ENCODE measurements around the gene ZNF519. TPM values are rescaled to one million over a fixed set of nuclear protein-coding genes. Genes with fewer than 3 reads are reported as not detected.
"Not testable (repeated sequence)": the region's sequence is repeated elsewhere in the genome, so short reads cannot be mapped to it uniquely, and the experiment has no call there.

Gene ZNF519
- total RNA-seq, 1 donor from 2014 or later, result 2.5 TPM

DNA sequence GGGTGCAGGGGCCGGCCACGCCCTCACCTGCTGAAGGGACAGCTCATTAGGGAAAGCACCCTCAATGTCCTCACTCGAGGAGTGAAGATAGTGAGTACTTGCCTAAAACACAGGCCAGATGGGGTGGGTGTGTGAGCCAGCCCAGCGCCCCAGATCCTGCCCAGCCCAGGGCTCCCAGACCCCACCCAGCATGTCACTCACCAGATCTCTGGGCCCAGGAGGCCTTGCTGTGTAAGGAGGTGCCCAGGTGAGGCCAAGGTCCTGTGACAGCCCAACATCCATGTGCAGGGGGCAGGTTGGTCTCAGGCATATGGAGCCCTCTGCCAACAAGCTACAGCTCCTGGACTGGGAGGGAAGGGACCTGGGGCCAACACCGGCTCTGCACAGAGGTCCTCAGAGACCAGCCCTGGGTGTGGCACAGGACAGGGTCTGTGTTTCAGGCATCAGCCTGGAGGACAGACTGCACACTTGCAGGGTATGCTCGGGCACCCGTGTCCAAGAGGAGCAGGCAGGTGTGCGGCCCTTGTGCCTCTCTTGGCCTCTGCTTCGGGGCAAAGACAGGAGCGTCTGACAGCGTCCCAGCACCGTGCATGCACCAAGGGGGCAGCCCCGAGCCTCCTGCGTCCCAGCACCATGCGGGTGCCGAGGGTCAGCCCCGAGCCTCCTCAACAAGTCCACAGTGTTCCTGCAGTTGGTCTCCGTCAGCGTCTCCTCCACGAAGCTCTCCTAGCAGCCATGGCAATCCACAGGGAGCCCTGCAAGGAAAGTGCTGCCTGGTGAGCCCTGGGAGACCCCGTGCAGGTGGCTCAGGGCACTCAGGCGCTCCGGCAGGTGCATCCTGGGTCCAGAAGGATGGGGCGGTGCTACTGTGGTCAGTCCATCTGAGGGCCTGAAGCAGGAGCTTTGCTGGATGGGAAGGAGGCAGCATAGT lies 16.0 kb upstream of the ZNF519 start:
- DNase-seq (ENCODE audit: low read depth), result not testable (repeated sequence)

- not testable (repeated sequence) for DNase-seq (ENCODE audit: low read depth)
Measured at GRCh38 chr18:14146771-14147170, 14.5 kb upstream of the ZNF519 start.

- DNase-seq (ENCODE audit: low read depth), result not testable (repeated sequence)
Measured at GRCh38 chr18:14145581-14146338, 13.5 kb upstream of the ZNF519 start.

GRCh38 chr18:14145021-14145420 lies 12.8 kb upstream of the ZNF519 start:
- not testable (repeated sequence) for DNase-seq (ENCODE audit: low read depth)

DNA sequence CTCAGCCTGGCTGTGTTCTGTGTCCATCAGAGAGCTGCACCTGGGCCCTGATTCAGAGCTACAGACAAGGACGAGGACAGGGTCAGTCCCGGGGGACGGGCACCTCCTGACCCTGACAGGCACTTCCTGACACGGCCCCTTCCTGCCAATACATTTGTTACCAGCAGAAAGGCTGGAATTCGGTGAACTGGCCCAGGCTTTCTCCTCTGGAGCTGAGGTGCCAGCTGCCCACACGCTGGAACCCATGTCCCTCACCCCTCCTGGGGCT lies 12.3 kb upstream of the ZNF519 start:
- no peak for DNase-seq (ENCODE audit: low read depth)

- not testable (repeated sequence) for DNase-seq (ENCODE audit: low read depth)
Measured at GRCh38 chr18:14143871-14144627, 11.8 kb upstream of the ZNF519 start.

- not testable (repeated sequence) for DNase-seq (ENCODE audit: low read depth)
Measured at GRCh38 chr18:14143396-14143795, 11.2 kb upstream of the ZNF519 start.

DNA sequence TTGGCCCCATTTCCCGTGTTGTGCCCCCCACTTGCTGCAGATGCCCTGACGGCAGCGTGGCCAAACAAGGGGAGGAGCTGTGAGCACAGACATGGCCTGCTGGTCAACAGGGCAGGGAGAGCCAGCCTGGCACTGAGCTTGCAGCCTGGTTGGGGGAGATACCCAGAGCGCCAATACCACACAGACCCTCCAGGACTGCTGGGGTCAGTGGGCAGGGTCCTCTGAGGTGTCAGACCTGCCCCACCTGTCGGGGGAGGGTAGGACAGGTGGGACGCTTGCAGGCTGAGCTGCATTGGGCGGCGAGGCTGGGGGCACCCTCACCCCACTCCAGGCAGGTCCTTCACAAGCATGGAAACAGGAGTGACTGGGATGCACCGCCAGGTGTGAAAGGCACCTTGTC lies 9.9 kb upstream of the ZNF519 start:
- DNase-seq (ENCODE audit: low read depth), result not testable (repeated sequence)

- DNase-seq (ENCODE audit: low read depth), result not testable (repeated sequence)
Measured at GRCh38 chr18:14139583-14139982, 7.3 kb upstream of the ZNF519 start.

GRCh38 chr18:14137971-14138370 lies 5.7 kb upstream of the ZNF519 start:
- not testable (repeated sequence) for DNase-seq (ENCODE audit: low read depth)

DNA sequence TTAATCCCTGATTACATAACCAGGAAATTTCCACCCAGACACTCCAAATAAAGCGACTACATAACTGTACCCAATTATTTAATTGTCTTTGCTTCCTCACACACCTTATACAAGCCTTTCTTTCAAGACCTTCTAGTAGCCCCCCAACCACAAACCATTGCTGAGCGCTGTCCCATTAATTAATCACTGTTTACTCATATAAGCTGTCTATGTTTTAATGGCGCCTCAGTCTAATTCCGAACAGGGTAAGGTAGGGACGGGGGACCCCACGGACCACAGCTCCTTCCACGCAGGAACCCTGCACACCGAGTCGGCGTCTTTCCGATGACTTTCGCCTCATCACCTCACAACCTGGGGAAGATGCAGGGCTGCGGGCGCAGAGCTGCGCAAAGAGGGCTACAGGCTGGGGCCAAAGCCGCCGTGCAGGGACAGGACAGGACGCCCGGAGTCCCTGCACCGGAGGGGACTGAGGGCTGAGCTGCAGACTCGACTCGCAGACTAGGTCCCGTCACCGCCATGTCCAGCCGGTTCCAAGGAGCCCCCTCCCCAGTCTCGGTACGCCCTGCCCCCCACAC lies 452 bp downstream of the ZNF519 start:
- not testable (repeated sequence) for DNase-seq (ENCODE audit: low read depth)

- DNase-seq (ENCODE audit: low read depth), result not testable (repeated sequence)
Measured at GRCh38 chr18:14130804-14131203, 1.4 kb downstream of the ZNF519 start.

DNA sequence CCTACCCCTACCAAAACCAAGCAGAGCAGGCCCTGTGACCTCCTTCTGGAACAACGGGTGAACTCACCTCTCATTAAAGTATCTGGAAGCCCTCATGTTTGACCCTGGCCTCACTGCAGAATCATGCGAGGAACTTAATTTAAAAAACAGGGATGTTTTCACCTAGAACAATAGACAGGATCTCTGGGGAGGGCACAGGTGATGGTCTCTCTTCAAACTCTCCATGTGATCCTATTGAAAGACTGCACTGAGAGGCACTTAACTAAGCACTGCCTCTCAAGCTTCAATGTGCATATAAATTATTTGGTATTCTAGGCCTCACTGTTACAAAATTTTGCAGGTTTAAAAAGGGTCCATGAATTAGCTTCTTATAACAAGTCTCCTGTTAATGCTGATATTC lies 7.5 kb downstream of the ZNF519 start:
- no peak for DNase-seq (ENCODE audit: low read depth)

DNA sequence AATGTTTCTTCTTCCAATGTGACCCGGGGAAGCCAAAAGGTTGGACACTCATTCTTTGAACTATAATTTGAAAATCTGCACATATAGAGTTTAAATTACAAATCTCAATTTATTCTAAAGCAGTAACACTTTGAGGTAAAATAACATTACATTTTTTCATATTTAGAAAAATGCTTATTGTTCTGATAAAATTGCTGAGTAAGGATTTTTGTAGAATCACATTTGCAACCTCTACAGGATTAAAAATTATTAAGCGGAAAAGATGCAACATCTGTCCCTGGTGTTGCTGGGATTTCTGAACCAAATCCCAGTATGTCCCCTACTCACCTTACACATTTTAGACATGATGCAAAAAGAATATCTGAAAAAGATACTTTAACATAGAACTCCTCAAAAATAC lies 10.1 kb downstream of the ZNF519 start:
- DNase-seq (ENCODE audit: low read depth), result no peak

- no peak for DNase-seq (ENCODE audit: low read depth)
Measured at GRCh38 chr18:14120926-14121325, 11.3 kb downstream of the ZNF519 start.

DNA sequence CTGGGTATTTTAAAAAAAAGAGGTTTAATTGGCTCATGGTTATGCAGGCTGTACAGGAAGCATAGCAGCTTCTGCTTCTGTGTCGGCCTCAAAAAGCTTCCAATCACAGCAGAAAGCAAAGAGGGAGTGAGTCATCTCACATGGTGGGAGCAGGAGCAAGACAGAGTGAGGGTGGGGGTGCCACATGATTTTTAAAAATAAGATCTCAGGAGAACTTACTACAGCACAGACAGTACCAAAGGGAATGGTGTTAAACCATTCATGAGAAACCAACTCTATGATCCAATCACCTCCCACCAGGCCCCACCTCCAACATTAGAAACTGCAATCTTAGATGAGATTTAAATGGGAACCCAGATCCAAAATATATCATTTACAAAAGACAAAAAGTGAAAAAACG lies 14.6 kb downstream of the ZNF519 start:
- no peak for DNase-seq (ENCODE audit: low read depth)

DNA sequence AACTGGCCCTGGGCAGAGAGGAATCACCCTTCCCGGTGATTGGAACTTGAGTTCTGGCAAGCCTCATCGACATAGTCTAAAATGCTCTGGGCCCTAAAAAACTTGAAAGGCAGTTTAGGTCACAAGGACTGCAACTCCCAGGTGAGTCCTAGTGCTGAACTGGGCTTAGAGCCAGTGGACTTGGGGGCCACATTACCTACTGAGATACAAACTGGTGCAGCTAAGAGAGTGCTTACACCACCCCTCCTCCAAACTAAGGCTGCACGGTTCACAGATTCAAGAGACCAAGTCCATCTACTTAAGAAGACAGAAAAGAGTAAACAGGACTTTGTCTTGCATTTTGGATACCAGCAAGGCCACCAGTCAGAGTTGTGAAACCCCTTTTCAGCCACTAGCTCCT lies 25.3 kb downstream of the ZNF519 start:
- no peak for DNase-seq (ENCODE audit: low read depth)

DNA sequence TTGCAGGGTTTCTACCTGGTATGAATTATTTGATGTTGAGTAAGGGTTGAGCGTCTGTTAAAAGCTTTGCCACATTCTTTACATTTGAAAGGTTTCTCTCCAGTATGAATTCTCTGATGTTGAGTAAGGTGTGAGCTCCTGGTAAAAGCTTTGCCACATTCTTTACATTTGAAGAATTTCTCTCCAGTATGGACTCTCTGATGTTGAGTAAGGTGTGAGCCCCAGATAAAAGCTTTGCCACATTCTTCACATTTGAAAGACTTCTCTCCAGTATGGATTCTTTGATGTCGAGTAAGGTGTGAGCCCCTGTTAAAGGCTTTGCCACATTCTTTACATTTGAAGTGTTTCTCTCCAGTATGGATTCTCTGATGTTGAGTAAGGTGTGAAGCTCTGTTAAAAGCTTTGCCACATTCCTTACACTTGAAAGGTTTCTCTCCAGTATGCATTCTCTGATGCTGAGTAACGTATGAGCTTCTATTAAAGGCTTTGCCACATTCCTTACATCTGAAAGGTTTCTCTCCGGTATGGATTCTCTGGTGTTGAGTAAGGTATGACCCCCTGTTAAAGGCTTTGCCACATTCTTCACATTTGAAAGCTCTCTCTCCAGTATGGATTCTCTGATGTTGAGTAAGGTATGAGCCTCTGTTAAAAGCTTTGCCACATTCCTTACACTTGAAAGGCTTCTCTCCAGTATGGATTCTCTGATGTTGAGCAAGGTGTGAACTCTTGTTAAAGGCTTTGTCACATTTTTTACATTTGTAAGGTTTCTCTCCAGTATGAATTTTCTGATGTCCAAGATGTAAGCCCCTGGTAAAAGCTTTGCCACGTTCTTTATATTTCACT lies 27.1 kb downstream of the ZNF519 start:
- DNase-seq (ENCODE audit: low read depth), result no peak

DNA sequence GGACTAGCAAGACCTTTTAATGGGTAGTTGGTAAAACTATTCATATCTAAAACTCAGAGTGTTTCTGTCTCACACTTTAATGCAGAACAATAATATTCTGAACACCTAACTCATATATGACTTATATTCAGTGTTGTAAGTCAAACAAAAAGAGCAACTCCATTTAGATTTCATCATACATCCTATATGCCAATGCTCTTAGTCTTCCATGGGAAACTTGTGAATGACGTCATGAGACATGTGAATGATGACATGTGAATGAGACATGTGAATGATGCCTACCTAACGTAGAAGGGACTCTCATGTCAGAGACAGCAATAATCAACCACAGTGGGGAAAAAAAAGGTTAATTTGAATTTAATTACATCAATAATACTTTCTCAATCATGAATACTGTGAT lies 28.0 kb downstream of the ZNF519 start:
- no peak for DNase-seq (ENCODE audit: low read depth)

DNA sequence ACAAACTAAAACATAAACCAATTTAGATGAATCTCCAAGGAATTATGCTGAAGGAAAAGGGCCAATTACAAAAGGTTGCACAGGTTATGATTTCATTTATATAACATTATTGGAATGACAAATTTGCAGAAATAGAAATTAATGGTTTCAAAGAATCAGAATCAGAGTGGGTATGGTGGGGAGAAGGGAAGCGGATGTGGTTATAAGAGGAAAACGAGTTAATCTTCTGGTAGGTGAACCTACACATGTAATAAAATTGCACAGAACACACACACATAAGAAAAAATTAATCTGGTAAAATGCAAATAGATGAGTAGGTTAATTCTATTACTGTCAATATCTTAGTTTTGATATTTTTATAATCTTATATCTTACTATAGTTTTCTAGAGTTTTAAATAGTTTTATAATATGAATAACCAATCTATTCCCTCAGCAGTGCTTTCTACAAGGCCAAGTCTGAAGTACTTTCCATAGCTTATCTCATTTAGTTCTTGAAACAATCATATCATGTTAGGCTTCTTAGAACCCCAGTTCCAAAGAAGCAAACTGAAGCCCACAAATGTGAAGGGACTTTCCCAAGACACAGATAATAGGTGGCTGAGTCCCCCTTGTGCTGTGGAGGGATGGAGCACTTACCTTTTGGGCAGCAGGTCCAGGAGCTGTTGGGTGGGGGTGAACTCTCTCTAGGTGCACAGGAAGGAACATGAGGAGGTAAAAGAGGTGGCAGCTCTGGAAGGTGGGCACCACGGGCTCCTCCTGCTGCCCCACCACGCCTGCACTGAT lies 31.5 kb downstream of the ZNF519 start:
- no peak for DNase-seq (ENCODE audit: low read depth)

Measured in myocyte (in vitro differentiated cells).